ENCODE data around the gene RBM4B.

The RBM4B gene

GRCh38 chr11:66705587-66706335 lies 28.1 kb upstream of the RBM4B start:
- DNase-seq: no peak

GRCh38 chr11:66704659-66705360 lies 27.1 kb upstream of the RBM4B start:
- no peak for DNase-seq

GRCh38 chr11:66701432-66702240 lies 23.9 kb upstream of the RBM4B start:
- no peak for DNase-seq

- no peak for DNase-seq
Measured at GRCh38 chr11:66700742-66701141, 23.1 kb upstream of the RBM4B start.

- DNase-seq: no peak
Measured at GRCh38 chr11:66700337-66700736, 22.6 kb upstream of the RBM4B start.

GRCh38 chr11:66698491-66698890 lies 20.8 kb upstream of the RBM4B start:
- DNase-seq: no peak

- no peak for DNase-seq
Measured at GRCh38 chr11:66697988-66698387, 20.3 kb upstream of the RBM4B start.

- DNase-seq: no peak
Measured at GRCh38 chr11:66696146-66696545, 18.5 kb upstream of the RBM4B start.

- DNase-seq: peak; percentile 80
Measured at GRCh38 chr11:66694732-66695207, 17.1 kb upstream of the RBM4B start.

GRCh38 chr11:66694056-66694410 lies 16.3 kb upstream of the RBM4B start:
- no peak for DNase-seq

- no peak for DNase-seq
Measured at GRCh38 chr11:66693356-66694055, 15.8 kb upstream of the RBM4B start.

- DNase-seq: no peak
Measured at GRCh38 chr11:66692871-66693331, 15.2 kb upstream of the RBM4B start.

- DNase-seq: no peak
Measured at GRCh38 chr11:66692446-66692845, 14.8 kb upstream of the RBM4B start.

GRCh38 chr11:66691311-66691980 lies 13.8 kb upstream of the RBM4B start:
- DNase-seq: no peak

- DNase-seq: no peak
Measured at GRCh38 chr11:66689661-66690590, 12.2 kb upstream of the RBM4B start.

GRCh38 chr11:66688561-66689534 lies 11.2 kb upstream of the RBM4B start:
- no peak for DNase-seq

GRCh38 chr11:66687831-66688281 lies 10.2 kb upstream of the RBM4B start:
- DNase-seq: no peak

GRCh38 chr11:66686801-66687750 lies 9.4 kb upstream of the RBM4B start:
- no peak for DNase-seq

All from NCI-H345 (cell line).